ENCODE results near the gene MFAP3. TPM values are rescaled to one million over a fixed set of nuclear protein-coding genes. Genes with fewer than 3 reads are reported as not detected.

The MFAP3 gene
- total and polyA plus RNA-seq, 2 experiments from 2014 or later = 20.5 to 88.8 TPM

- Histone ChIP-seq H3K27me3 (replicated peaks; ENCODE audit: insufficient read depth) (no peaks in the 10 kb centered on the region), H3K9me2 (ENCODE audit: insufficient read depth) (no peaks in the 10 kb centered on the region), H3K9me3 (ENCODE audit: low read depth) (no peaks in the 10 kb centered on the region), H3K9ac (no peak overlapping the region), H3K79me2 (ENCODE audit: insufficient read depth) (peaks cover 35% of the 10 kb centered on the region), H3K4me3 (no peak overlapping the region), H2AFZ (no peak overlapping the region), H3F3A (ENCODE audit: insufficient read depth) (no peaks in the 10 kb centered on the region), H3K27ac (no peak overlapping the region), H3K4me2 (ENCODE audit: unreplicated experiment) (no peak overlapping the region), H3K4me1 (ENCODE audit: insufficient read depth) (no peaks in the 10 kb centered on the region), H3K36me3 (ENCODE audit: low read depth) (peaks cover 14% of the 10 kb centered on the region; the same call in 1 of the 2 replicates), H4K20me1 (ENCODE audit: insufficient read depth) (no peaks in the 10 kb centered on the region)
- no peak for DNase-seq
- in situ Hi-C loops (cut with MboI) = no loop called here
- TF ChIP-seq EZH2 (IDR thresholded peaks at IDR 0.05; ENCODE audit: insufficient read depth, poor library complexity, severe bottlenecking) (no peak), EZH2phosphoT487 (IDR thresholded peaks at IDR 0.05; ENCODE audit: insufficient read depth, low read depth) (no peak)
- 91 to 93% methylated on average over 2 of the region's 2 CpGs for WGBS, 2 experiments (ENCODE audit: low coverage in 1 of 2, low lambda C conversion rate in 2 of 2, missing lambda C conversion rate in 2 of 2)
Observed at GRCh38 chr5:154031937-154032489, 6.8 kb upstream of the MFAP3 start.

DNA sequence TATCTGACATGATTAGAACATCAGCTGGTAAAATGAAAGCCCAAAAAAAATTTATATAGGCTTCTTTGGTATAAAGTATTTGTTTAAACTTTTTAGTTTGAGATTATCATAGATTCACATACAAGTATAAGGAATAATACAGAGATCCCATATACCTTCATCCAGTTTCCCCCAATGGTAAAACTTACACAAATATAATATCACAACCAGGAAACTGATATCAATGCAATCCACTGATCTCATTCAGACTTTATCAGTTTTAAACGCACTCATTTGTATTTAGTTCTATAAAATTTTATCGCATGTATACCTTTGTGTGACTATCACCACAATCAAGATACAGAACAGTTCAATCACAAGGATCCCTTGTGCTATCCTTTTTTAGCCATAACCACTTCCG, 3.8 kb upstream of the MFAP3 start:
- no peak overlapping the region for H3K4me2 ChIP-seq (ENCODE audit: unreplicated experiment)
- peaks cover 10% of the 10 kb centered on the region for H3K4me1 ChIP-seq (ENCODE audit: insufficient read depth)
- no peaks in the 10 kb centered on the region for H3K9me3 ChIP-seq (ENCODE audit: low read depth)
- WGBS, 2 experiments (ENCODE audit: low coverage in 1 of 2, low lambda C conversion rate in 2 of 2, missing lambda C conversion rate in 2 of 2) = 98 to 99% methylated on average over 3 of the region's 3 CpGs
- H3K4me3 ChIP-seq = no peak overlapping the region
- no peak overlapping the region for H3K27ac ChIP-seq
- peaks cover 7% of the 10 kb centered on the region; the same call in 1 of the 2 replicates for H3K36me3 ChIP-seq (ENCODE audit: low read depth)
- H2AFZ ChIP-seq = no peak overlapping the region
- H3K9me2 ChIP-seq (ENCODE audit: insufficient read depth) = no peaks in the 10 kb centered on the region
- no peak for TF ChIP-seq EZH2phosphoT487 (IDR thresholded peaks at IDR 0.05; ENCODE audit: insufficient read depth, low read depth)
- no peak for TF ChIP-seq EZH2 (IDR thresholded peaks at IDR 0.05; ENCODE audit: insufficient read depth, poor library complexity, severe bottlenecking)
- no peak for DNase-seq
- H3K79me2 ChIP-seq (ENCODE audit: insufficient read depth) = peaks cover 64% of the 10 kb centered on the region
- no peaks in the 10 kb centered on the region for H4K20me1 ChIP-seq (ENCODE audit: insufficient read depth)
- H3F3A ChIP-seq (ENCODE audit: insufficient read depth) = peaks cover 7% of the 10 kb centered on the region; the same call in 1 of the 2 replicates
- in situ Hi-C loops (cut with MboI) = no loop called here
- no peak overlapping the region for H3K9ac ChIP-seq
- no peaks in the 10 kb centered on the region for H3K27me3 ChIP-seq (replicated peaks; ENCODE audit: insufficient read depth)

- Histone ChIP-seq H4K20me1 (ENCODE audit: insufficient read depth) (no peaks in the 10 kb centered on the region), H3K36me3 (ENCODE audit: low read depth) (peaks cover 6% of the 10 kb centered on the region; the same call in 1 of the 2 replicates), H3K4me1 (ENCODE audit: insufficient read depth) (peaks cover 21% of the 10 kb centered on the region), H3K4me2 (ENCODE audit: unreplicated experiment) (peak overlapping the region; percentile 94), H3K9ac (peak overlapping the region; percentile 90), H2AFZ (peak overlapping the region; percentile 98), H3F3A (ENCODE audit: insufficient read depth) (peaks cover 22% of the 10 kb centered on the region), H3K27ac (peak overlapping the region; percentile 74), H3K27me3 (replicated peaks; ENCODE audit: insufficient read depth) (no peaks in the 10 kb centered on the region), H3K9me2 (ENCODE audit: insufficient read depth) (no peaks in the 10 kb centered on the region), H3K79me2 (ENCODE audit: insufficient read depth) (peaks cover 98% of the 10 kb centered on the region), H3K4me3 (peak overlapping the region; percentile 97), H3K9me3 (ENCODE audit: low read depth) (no peaks in the 10 kb centered on the region)
- in situ Hi-C loops (cut with MboI) = no loop called here
- DNase-seq = peak; percentile 56
- 1 to 3% methylated on average over 21 to 22 of the region's 22 CpGs for WGBS, 2 experiments (ENCODE audit: low coverage in 1 of 2, low lambda C conversion rate in 2 of 2, missing lambda C conversion rate in 2 of 2)
- no peak for TF ChIP-seq EZH2phosphoT487 (IDR thresholded peaks at IDR 0.05; ENCODE audit: insufficient read depth, low read depth)
- TF ChIP-seq EZH2 (IDR thresholded peaks at IDR 0.05; ENCODE audit: insufficient read depth, poor library complexity, severe bottlenecking) = no peak
Observed at GRCh38 chr5:154038261-154038706, 483 bp upstream of the MFAP3 start.

DNA sequence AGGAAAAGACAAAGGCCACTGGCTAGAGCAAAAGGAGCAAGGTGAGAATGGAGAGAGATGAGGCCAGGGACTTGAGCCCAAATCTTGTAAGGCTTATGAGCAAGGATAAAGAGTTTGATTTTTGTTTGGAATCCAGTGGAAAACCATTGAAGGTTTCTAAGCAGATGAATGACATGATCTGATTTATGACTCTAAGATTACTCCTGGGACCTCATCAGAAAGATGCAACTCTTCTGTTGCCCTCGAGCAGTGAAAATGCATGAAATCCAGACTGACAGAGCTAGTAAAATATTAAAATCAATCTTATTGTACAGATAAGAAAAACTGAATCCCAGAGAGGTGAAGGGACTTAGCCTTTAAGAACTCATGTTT, 677 bp downstream of the MFAP3 start:
- TF ChIP-seq EZH2phosphoT487 (IDR thresholded peaks at IDR 0.05; ENCODE audit: insufficient read depth, low read depth) (no peak), EZH2 (IDR thresholded peaks at IDR 0.05; ENCODE audit: insufficient read depth, poor library complexity, severe bottlenecking) (no peak)
- Histone ChIP-seq H3K27me3 (replicated peaks; ENCODE audit: insufficient read depth) (no peaks in the 10 kb centered on the region), H3F3A (ENCODE audit: insufficient read depth) (peaks cover 22% of the 10 kb centered on the region), H3K79me2 (ENCODE audit: insufficient read depth) (peaks cover 100% of the 10 kb centered on the region), H3K4me1 (ENCODE audit: insufficient read depth) (peaks cover 21% of the 10 kb centered on the region), H3K36me3 (ENCODE audit: low read depth) (no peaks in the 10 kb centered on the region), H3K9ac (peak overlapping the region; percentile 90), H3K4me3 (peak overlapping the region; percentile 97), H3K9me2 (ENCODE audit: insufficient read depth) (no peaks in the 10 kb centered on the region), H3K9me3 (ENCODE audit: low read depth) (no peaks in the 10 kb centered on the region), H3K27ac (no peak overlapping the region), H3K4me2 (ENCODE audit: unreplicated experiment) (peak overlapping the region; percentile 94), H2AFZ (peak overlapping the region; percentile 98), H4K20me1 (ENCODE audit: insufficient read depth) (no peaks in the 10 kb centered on the region)
- no peak for DNase-seq
- 0% methylated on average over 1 of the region's 1 CpG for WGBS, 2 experiments (ENCODE audit: low coverage in 1 of 2, low lambda C conversion rate in 2 of 2, missing lambda C conversion rate in 2 of 2)
- in situ Hi-C loops (cut with MboI) = no loop called here
